ENCODE measurements around the gene PHF21B.
"Not testable (repeated sequence)": the region's sequence is repeated elsewhere in the genome, so short reads cannot be mapped to it uniquely, and the experiment has no call there.

The PHF21B gene

DNA sequence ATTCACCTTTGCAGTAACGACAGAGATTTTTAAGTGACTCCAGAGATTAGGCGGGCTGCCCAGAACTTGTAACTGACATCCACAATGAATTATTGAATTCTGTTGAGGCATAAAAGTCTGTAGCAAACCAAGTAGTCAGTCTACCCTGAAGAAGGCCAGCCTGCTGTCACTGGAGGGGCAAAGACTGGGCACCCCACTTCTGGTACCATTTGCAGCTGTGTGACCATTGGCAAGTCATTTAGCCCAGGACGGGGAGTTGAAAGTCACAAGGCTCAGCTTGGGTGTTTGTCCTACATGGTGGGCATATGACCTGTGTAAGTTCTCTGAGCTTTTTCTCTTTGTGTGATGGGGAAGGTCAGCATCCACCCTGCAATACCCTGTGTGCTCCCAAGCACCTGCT lies 138.0 kb downstream of the PHF21B start:
- DNase-seq (ENCODE audit: low read depth) = no peak

DNA sequence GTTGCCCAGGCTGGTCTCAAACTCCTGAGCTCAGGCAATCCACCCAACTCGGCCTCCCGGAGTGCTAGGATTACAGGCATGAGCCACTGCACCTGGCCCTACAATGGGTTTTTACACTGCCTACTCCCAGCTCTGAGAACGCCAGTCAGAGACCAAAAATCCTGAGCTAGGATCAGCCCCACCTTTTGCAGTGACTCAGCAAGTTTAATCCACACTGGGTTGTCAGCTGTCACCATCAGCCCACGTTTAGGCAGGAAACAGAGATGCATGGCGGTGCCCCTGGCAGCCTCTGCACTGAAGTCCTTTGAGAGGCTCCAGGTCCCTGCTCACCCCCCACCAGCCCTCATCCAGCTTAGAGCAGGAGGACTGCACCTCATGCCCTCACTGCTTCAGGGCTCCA lies 139.8 kb downstream of the PHF21B start:
- DNase-seq (ENCODE audit: low read depth) = no peak

DNA sequence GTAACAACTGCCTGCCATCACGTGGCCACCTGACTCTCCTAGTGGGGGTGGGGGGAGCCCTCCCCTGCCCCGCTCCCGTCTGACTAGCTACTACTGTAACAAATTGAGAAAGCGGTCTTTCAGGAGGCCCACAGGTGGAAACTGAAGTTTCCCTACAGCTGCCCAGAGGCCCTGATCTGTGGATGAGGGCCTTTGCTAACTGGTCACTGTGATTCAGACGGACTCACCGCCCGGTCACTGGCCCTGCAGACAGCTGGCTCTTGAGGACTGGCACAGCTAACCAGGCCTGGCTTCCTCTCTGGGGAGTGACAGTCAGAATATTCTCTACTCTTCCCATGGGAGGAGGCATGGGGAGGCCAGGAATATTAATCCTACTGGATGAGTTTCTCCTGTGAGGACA lies 140.6 kb downstream of the PHF21B start:
- no peak for DNase-seq (ENCODE audit: low read depth)

DNA sequence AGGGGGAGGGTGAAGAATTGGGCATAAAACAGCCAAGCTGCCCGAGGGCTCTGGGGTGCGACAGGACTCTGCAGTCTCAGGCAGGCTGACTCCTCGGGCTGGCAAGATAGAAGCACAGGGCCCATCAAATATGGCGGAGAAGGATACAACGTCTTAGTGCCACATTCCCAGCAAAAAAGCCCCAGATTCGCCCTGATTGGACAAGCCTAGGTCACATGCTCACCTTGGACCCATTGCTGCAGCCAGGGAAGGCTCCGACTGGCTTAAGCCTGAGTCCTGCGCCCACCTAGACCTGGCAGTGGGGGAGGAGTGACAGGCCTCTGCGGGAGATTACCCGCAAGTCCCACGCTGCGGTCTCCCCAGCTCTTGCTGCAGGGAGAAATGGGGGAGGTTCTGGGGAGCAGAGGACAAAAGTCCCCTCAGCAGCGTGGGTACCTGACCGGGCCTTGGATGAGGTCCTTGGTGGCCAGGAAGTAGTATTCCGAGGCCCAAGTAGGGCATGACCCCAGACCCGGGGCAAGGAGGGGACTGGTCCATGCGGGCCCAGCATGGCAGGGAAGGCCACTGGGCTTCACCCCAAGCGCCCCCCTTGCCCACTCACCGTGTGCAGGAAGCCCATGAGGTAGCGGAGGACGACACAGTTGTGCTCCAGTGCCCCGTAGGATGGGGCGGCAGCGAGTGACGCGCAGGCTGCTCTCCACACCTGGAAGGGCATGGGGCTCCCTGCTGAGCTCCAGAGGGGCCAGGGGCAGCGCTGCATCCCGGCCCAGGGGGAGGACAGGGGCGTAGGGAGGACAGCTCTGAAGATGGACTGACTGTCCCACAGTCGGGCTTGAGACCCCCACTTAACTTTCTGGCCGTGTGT lies 144.4 kb downstream of the PHF21B start:
- no peak for DNase-seq (ENCODE audit: low read depth)

DNA sequence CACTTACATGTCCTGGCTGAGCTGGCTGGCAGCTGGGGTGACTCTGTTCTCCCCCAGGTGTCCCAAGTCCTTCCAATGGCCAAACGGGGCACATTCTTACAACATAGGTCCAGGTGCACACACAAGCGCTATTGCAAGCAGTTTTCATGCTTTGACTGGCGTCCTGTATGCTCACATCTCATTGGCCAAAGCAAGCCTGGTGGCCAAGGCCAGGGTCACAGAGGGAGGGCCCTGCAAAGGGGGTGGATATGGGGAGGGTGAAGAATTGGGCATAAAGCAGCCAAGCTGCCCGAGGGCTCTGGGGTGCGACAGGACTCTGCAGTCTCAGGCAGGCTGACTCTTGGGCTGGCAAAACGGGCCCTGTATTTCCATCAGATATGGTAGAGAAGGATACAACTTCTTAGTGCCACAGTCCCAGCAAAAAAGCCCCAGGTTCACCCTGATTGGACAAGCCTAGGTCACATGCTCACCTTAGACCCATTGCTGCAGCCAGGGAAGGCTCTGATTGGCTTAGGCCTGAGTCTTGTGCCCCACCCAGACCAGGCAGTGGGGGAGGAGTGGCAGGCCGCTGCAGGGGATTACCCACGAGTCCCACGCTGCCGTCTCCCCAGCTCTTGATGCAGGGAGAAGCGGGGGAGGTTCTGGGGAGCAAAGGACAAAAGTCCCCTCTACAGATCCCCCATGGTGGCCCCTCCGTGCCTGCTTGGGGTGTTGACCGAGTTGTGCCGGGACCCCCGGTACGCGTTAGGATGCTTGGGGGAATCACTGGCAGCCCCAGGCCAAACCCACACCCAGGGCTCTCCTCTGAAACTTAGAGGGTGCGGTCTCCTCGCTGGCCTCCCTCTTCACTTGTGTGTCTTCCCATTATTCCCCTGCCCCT lies 146.6 kb downstream of the PHF21B start:
- no peak for DNase-seq (ENCODE audit: low read depth)

DNA sequence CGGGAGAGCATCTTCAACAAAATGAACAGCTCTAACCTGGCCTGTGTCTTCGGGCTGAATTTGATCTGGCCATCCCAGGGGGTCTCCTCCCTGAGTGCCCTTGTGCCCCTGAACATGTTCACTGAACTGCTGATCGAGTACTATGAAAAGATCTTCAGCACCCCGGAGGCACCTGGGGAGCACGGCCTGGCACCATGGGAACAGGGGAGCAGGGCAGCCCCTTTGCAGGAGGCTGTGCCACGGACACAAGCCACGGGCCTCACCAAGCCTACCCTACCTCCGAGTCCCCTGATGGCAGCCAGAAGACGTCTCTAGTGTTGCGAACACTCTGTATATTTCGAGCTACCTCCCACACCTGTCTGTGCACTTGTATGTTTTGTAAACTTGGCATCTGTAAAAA lies 147.5 kb downstream of the PHF21B start:
- no peak for DNase-seq (ENCODE audit: low read depth)

DNA sequence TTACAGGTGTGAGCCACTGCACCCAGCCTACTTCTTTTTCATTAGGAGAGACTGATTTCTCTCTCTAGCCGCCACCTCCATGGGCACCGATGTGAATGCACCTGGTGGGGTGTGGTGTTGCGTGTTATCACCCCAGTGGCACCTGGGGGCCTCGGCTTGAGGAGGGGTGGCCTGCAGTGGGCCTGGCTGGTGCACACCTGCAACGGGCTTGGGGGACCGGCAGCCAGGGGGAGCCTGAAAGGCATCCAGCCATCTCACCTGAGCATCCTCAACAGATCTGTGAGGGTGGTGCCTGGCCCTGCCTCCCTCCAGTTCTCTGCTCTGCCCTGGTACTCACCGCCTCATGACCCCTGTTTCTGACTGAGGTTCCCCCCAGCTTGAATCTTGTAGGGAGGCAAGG lies 148.6 kb downstream of the PHF21B start:
- no peak for DNase-seq (ENCODE audit: low read depth)

DNA sequence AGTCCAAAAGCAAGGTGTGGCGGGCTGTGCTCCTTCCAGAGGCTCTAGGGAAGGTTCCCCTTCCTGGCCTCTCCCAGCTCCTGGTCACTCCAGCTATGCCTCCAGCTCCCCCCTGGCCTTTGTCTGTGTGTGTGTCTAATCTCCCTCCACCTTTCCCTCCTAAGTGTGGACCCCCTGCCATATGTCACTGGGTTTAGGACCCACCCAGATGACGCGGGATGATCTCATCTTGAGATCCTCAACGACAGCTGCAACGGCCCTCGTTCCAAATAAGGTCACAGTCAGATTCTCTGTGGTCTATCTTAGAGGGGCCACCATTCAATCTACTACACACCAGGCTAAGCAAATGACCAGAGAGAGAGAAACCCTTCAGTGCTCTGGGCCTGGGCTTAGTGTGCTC lies 149.5 kb downstream of the PHF21B start:
- no peak for DNase-seq (ENCODE audit: low read depth)

DNA sequence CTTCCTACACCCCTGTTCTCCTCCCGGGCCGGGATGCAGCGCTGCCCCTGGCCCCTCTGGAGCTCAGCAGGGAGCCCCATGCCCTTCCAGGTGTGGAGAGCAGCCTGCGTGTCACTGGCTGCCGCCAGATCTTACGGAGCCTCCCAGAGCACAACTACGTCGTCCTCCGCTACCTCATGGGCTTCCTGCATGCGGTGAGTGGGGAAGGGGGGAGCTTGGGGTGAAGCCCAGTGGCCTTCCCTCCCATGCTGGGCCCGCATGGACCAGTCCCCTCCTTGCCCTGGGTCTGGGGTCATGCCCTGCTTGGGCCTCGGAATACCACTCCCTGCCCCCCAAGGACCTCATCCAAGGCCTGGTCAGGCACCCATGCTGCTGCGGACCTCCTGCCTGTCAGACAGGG lies 150.2 kb downstream of the PHF21B start:
- no peak for DNase-seq (ENCODE audit: low read depth)

DNA sequence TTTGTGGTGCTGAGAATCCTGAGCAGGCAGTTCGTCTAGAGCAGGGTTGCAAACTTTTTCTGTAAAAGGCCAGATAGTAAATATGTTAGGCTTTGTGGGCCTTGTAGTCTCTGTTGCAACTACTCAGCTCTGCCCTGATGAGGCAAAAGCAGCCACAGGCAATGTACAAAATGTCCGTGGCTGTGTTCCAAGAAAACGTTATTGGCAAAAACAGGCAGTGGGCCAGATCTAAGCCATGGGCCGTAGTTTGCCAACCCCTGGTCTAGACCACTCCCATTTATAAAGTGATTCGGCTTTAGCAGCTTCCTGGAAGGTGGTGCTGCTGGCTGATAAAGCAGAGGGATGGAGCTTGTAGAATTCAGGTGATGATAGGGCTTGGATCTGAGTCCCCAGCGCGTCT lies 151.0 kb downstream of the PHF21B start:
- not testable (repeated sequence) for DNase-seq (ENCODE audit: low read depth)

DNA sequence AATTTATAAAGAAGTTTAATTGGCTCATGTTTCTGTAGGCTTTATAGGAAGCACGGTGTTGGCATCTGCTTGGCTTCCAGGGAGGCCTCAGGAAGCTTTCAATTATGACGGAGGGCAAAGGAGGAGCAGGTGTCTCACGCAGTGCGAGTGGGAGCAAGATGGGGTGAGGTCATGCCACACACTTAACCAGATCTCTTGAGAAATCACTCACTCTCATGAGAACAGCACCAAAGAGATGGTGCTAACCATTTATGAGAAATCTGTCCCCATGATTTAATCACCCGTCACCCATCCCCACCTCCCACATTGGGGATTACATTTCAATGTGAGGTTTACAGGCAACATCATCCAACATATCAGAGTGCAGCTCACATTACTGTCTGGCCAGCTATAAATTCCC lies 153.9 kb downstream of the PHF21B start:
- no peak for DNase-seq (ENCODE audit: low read depth)

DNA sequence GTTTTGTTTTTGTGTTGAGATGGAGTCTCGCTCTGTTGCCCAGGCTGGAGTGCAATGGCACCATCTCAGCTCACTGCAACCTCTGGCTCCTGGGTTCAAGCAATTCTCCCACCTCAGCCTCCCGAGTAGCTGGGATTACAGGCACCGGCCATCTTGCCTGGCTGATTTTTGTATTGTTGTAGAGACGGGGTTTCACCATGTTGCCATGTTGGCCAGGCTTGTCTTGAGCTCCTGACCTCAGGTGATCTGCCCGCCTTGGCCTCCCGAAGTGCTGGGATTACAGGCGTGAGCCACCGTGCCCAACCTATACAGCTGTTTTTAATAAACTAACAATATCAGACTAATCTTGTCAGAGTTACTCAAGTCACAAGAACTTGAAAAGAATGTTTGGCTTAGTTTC lies 155.2 kb downstream of the PHF21B start:
- DNase-seq (ENCODE audit: low read depth) = not testable (repeated sequence)

DNA sequence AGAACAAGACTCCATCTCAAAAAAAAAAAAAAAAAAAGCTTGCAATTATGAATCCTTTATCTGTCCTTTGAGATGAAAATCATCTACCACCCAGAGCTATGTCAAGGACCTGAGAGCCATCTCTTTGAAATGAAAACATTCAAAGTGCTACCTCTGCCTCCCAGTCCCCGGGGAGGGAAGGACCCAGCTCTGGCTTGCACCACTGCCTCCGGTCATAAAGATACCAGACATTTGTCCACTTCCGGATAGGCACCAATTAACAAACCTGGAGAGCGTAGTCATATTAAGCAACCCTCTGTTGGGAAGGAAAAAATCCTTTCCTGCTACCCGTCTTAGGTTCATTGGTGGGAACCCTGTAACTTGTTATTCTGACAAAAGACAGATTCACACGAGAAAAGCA lies 158.9 kb downstream of the PHF21B start:
- DNase-seq (ENCODE audit: low read depth) = no peak

DNA sequence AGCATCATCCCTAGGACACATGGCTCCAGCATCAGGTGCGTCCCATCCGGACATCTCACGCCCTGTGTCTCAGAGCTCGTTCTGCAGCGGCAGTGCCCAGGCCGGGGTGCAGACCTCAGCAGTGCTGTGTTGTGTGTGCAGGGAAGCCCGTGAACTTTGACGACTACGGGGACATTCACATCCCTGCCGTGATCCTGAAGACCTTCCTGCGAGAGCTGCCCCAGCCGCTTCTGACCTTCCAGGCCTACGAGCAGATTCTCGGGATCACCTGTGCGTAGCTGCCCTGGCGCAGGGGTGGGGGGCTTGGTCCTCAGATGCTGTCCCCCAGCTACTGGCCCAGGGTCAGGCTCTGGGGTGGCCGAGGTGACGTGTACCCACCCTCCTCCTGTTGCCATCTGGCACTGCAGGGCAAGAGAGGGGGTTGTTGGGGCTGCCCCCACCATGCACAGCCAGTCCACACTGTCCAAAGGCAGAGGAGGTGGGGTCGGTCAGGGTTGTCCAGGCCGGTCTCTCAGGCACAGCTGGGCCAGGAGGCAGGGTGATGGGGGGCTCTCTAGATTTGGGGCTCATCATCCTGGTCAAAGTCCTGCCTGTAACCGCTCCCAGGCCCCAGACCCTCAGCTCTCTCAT lies 160.9 kb downstream of the PHF21B start:
- no peak for DNase-seq (ENCODE audit: low read depth)

DNA sequence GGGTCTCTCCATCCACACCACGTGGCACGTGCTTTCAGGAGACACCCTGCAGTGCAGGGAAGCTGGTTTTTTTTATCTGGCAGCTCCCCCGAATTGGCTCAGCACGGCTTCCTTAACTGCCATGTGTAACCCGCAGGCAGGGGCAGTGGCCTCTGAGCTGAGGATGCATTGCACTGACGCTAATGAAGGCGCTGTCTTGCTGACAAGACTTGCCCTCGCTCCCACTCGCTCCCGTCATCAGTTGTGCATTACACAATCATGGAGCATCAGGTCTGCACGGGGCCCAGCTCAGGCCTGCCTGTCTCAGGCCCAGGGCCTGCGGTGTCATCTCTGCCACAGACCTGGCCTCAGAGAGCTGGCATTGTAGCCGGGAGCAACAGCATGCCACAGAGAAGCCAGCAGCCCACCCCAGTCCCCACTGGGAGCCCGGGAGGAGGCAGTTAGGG lies 161.5 kb downstream of the PHF21B start:
- no peak for DNase-seq (ENCODE audit: low read depth)

DNA sequence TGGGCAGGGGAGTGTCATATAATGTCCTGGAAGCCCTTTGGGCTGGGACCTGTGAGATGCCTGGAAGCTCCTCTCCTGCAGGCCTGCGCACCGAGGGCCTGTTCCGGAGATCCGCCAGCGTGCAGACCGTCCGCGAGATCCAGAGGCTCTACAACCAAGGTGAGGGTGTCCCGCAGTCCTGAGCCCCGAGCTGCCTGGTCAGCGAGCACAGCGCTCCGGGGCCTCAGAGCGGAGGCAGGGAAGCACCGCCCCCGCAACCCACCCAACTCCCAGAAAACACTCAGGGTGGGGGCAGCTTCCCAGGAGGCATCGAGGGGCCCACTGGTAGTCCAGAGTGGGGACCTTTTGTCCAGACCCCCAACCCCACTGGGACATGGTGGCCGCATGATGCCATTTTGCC lies 161.9 kb downstream of the PHF21B start:
- DNase-seq (ENCODE audit: low read depth) = no peak

DNA sequence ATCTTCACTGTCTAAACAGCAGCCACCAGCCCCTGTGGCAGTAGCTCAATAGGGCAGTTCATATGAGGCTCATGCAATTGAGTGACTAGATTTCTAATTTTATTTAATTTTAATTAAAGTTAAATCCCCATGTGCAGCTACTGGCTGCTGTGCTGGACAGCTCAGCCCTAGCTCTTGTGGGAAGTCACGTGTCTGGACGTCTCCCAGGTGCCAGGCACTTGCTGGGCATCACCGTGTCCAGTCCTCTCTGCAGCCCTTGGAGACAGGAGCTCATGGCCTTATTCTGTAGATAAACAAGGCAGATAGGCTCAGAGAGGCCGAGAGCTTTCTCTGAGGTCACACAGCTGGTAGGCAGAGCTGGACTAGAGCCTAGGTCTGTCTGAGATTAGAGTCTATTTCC lies 162.4 kb downstream of the PHF21B start:
- no peak for DNase-seq (ENCODE audit: low read depth)

DNA sequence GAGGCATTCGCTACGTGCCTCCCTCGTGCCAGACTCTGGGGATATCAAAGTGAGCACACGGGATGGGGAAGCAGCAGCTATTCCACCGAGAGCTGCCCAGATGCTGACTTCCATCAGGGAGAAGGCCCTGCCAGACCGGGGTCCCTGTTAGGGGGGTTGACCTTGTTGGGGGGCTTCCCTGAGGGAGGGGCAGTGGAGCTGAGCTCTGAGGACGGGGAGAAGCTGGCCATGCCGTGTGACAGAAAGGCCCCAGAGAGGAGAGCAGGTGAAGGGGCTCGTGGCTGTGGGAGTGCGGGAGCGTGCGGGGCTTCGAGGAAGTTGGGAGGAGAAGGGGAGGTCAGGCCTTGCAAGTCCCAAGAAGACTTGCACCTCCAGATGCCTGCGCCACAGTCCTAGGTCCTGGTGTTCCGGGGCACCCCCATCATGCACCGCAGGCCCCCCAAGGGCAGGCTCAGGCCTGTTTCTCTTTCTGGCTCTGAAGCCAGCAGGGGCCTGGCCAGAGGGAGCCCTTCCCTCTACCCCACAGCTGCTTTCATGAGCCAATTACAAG lies 163.0 kb downstream of the PHF21B start:
- no peak for DNase-seq (ENCODE audit: low read depth)

DNA sequence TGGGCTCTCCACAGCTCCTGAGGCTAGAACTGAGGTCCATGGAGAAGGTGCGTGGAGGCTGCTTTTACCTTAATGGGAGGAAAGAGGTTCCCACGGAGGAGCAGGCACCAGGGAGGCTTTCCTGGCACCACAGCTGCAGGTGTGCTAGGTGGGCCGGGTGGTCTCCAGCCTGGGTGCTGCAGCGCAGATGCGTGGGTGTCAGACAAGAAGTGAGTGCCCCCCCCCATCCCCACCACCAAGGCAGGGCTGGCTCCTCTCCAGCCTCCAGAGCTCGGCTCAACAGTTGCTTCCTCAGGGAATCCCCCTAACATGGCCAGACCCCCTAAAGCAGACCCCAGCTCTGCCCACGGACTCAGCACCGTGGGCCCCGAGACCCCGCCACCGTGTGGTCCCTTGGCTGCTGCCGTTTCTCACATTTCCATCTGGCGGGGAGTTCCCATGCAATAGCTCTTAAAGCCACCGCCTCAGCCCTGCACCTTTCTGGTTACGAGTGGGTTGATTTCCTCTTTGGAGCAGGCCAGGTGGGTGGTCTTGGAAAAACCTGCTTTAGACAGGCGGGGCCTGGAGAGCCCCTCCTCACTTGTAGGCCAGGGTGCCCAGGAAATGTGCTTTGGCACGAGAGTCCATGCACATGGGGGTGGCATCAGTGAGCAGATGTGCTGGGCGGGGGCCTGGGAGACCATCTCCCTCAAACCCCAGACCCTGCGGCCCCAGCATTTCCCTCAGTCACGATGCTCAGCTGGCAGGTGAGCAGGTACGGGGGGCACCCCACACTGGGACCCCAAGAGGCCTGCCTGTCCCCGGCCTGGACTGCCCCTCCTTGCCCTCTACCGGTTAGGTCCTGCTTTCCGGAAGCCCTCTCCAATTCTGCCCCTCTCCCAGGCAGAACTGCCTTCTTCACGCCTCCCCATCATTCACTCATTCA lies 163.7 kb downstream of the PHF21B start:
- DNase-seq (ENCODE audit: low read depth) = no peak

DNA sequence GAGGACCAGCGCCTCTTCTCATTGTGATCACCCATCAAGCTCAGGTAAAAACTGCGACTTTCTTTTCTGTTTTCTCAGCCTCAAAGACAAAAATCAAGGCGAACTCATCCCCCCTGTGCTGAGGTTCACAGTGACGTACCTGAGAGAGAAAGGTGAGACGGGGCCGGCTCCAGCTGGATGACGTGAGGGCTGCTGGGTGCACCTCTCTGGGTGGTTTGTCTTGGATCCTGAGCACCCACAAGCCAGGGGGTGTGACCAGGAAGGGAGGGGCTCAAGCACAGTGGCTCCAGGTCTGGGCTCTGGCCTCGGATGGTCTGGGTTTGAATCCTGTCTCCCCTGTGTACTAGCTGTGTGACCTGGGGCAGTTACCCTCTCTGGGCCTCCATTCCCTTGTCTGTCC lies 164.6 kb downstream of the PHF21B start:
- no peak for DNase-seq (ENCODE audit: low read depth)

DNA sequence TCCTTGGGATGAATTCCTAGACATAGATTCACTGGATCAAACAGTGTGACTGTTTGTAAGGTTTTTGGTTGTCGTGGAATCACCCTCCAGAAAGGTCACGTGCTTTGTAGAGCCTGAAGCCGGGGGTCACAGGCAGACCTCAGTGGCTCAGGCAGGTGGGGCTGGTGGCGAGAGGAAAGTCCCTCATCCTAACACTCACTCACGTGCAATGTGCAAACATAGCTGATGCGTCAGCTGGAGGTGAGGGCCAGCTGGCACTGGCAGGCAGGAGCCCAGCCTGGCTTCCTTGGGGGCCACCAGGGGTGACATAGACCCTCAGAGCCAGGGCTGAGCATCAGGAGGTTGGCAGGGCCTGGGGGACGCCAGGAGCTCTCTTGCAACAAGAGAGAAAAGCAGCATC lies 167.4 kb downstream of the PHF21B start:
- DNase-seq (ENCODE audit: low read depth) = no peak
